Stomach (tissue), 9 donors: ENCODE results near the gene MAP3K12. TPM values are rescaled to one million over a fixed set of nuclear protein-coding genes. Genes with fewer than 3 reads are reported as not detected.

Experiments used
- DNase-seq, 2 donors: peaks; one replicate each; pipeline versions ENCODE4 v3.0.0 to v3.0.0-alpha.2; 2013 to 2019
- H3K27ac ChIP-seq, 5 donors: fragments of 200-600 bp in 4 of 5; sonication (generic) in 4 of 5; one replicate each; pipeline ENCODE4 v1.5.1; 2013 to 2019; ENCODE audit warnings: mild to moderate bottlenecking in 1 of 5, moderate library complexity in 1 of 5
- H3K27me3 ChIP-seq, 3 donors: fragments of 200-600 bp; sonication (generic); one replicate each; pipeline ENCODE4 v1.5.1; 2017 to 2019; ENCODE audit warnings: mixed run types in 1 of 3
- H3K36me3 ChIP-seq, 4 donors: fragments of 200-600 bp; sonication (generic); 1 replicate in 3 of 4; 2 replicates in 1 of 4; pipeline ENCODE4 v1.5.1; 2016 to 2019
- H3K4me1 ChIP-seq, 4 donors: fragments of 200-600 bp; sonication (generic); one replicate each; pipeline ENCODE4 v1.5.1; 2016 to 2019
- H3K4me3 ChIP-seq, 4 donors: fragments of 200-600 bp; sonication (generic) in 3 of 4; one replicate each; pipeline ENCODE4 v1.5.1; 2016 to 2019; ENCODE audit warnings: mild to moderate bottlenecking in 1 of 4
- H3K9me3 ChIP-seq, 4 donors: fragments of 200-600 bp; sonication (generic); one replicate each; pipeline ENCODE4 v1.5.1; 2016 to 2019
- CTCF ChIP-seq, 7 experiments: fragments of 450-650 bp in 4 of 7; fragments of 200-600 bp in 3 of 7; sonication (generic) in 3 of 7; IDR thresholded peaks; one replicate each; pipeline ENCODE4 v1.5.1; 2016 to 2019; ENCODE audit warnings: antibody characterized with exemption in 7 of 7, control low read depth in 2 of 7, mild to moderate bottlenecking in 1 of 7
- EP300 ChIP-seq: sonication (generic); formaldehyde crosslinking; IDR thresholded peaks from one replicate; pipeline ENCODE4 v1.6.1; 2017; ENCODE audit warnings: antibody characterized with exemption
- POLR2A ChIP-seq, 4 donors: fragments of 450-650 bp; IDR thresholded peaks; one replicate each; pipeline ENCODE4 v1.6.1; 2016; ENCODE audit warnings: antibody characterized with exemption in 4 of 4, control low read depth in 2 of 4, mild to moderate bottlenecking in 1 of 4, moderate library complexity in 1 of 4
- POLR2AphosphoS5 ChIP-seq, 3 donors: sonication (generic); formaldehyde crosslinking; IDR thresholded peaks; one replicate each; pipeline ENCODE4 v1.6.1; 2016; ENCODE audit warnings: antibody characterized with exemption in 3 of 3
- WGBS, 5 donors: extraction: QIAGEN DNeasy Blood & Tissue Kit in 3 of 5; methylation state at CpG; one replicate each; pipeline versions ENCODE4 v1.1.5 to v1.1.7; 2013 to 2018; 5-methylcytosine and 5-hydroxymethylcytosine counted together
- intact Hi-C: fragments of 100-400 bp; cut with DNase I; formaldehyde crosslinking; loops from one replicate; pipeline ENCODE4 v1.15.1; 2023; ENCODE audit warnings: low total_unique reads
- polyA plus RNA-seq, 3 donors: library from polyadenylated mRNA; stranded (reverse); fragments of 200-250 nt; gene quantifications; one replicate each; pipeline ENCODE4 v1.2.3, GENCODE V29; 2013
- total RNA-seq, 5 donors: library from RNA; depleted of rRNA; stranded (reverse); fragments of >200 nt; gene quantifications; one replicate each; pipeline versions ENCODE4 v1.1.0 to v1.2.3, GENCODE V29; 2014 to 2016
- donor health status: healthy with polysubstance abuse.
- donor health status: Bipolar disorder and iron deficiency.
- donor health status: healthy.

The MAP3K12 gene
- total and polyA plus RNA-seq, 8 donors: 5.4 to 279 (median 13.4) TPM

GRCh38 chr12:53486736-53487487 lies 12.3 kb downstream of the MAP3K12 start:
- Histone ChIP-seq H3K9me3 (no peaks in the 10 kb centered on the region), H3K27ac (peak overlapping the region in 1 of 5 donors; percentile 2), H3K4me1 (peaks cover 0 to 18% (median 16%) of the 10 kb centered on the region in 4 donors), H3K36me3 (peaks cover 13 to 63% (median 61%) of the 10 kb centered on the region in 4 donors), H3K4me3 (no peak overlapping the region), H3K27me3 (no peaks in the 10 kb centered on the region)
- DNase-seq: no peak
- TF ChIP-seq POLR2A (IDR thresholded peaks at IDR 0.05) (no peak), EP300 (no peak), CTCF (IDR thresholded peaks at IDR 0.05) (no peak), POLR2AphosphoS5 (IDR thresholded peaks at IDR 0.05) (no peak)
- 70 to 86% (median 77%) methylated on average over 16 to 17 of the region's 17 CpGs for WGBS, 5 donors
- intact Hi-C loops: no loop called here

- H3K27ac ChIP-seq: peak overlapping the region in 1 of 5 donors; percentile 2
- H3K4me1 ChIP-seq: peaks cover 0 to 23% (median 20%) of the 10 kb centered on the region in 4 donors
- intact Hi-C loops: no loop called here
- H3K4me3 ChIP-seq: no peak overlapping the region
- no peak for TF ChIP-seq POLR2AphosphoS5 (IDR thresholded peaks at IDR 0.05)
- no peak for TF ChIP-seq POLR2A (IDR thresholded peaks at IDR 0.05)
- TF ChIP-seq CTCF (IDR thresholded peaks at IDR 0.05): no peak
- no peak for TF ChIP-seq EP300
- H3K27me3 ChIP-seq: no peaks in the 10 kb centered on the region
- no peaks in the 10 kb centered on the region for H3K9me3 ChIP-seq
- H3K36me3 ChIP-seq: peaks cover 21 to 71% (median 69%) of the 10 kb centered on the region in 4 donors
- WGBS, 5 donors: 93 to 97% (median 93%) methylated on average over 10 of the region's 10 CpGs
- no peak for DNase-seq
These were observed 13.1 kb downstream of the MAP3K12 start for GRCh38 chr12:53485955-53486735.

- Histone ChIP-seq H3K36me3 (peaks cover 33 to 83% (median 81%) of the 10 kb centered on the region in 4 donors), H3K4me3 (no peak overlapping the region), H3K27ac (peak overlapping the region in 2 of 5 donors; percentile 14 to 22), H3K9me3 (no peaks in the 10 kb centered on the region), H3K27me3 (no peaks in the 10 kb centered on the region), H3K4me1 (peaks cover 0 to 34% (median 26%) of the 10 kb centered on the region in 4 donors)
- DNase-seq: no peak
- intact Hi-C loops: no loop called here
- TF ChIP-seq CTCF (IDR thresholded peaks at IDR 0.05): no peak
- peak in 1 of 3 donors; percentile 27 for TF ChIP-seq POLR2AphosphoS5 (IDR thresholded peaks at IDR 0.05)
- whole genome bisulfite sequencing, 5 donors: 82 to 86% (median 83%) methylated on average over 9 to 10 of the region's 10 CpGs
These were observed 14.3 kb downstream of the MAP3K12 start for GRCh38 chr12:53484686-53485575.

GRCh38 chr12:53483979-53484377 lies 15.3 kb downstream of the MAP3K12 start:
- TF ChIP-seq CTCF (IDR thresholded peaks at IDR 0.05) (no peak), EP300 (no peak), POLR2A (IDR thresholded peaks at IDR 0.05) (no peak), POLR2AphosphoS5 (IDR thresholded peaks at IDR 0.05) (peak in 1 of 3 donors; percentile 3)
- Histone ChIP-seq H3K9me3 (no peaks in the 10 kb centered on the region), H3K4me3 (no peak overlapping the region), H3K36me3 (peaks cover 41 to 92% (median 90%) of the 10 kb centered on the region in 4 donors), H3K27ac (peak overlapping the region in 2 of 5 donors; percentile 22 to 35), H3K27me3 (no peaks in the 10 kb centered on the region), H3K4me1 (peaks cover 0 to 40% (median 29%) of the 10 kb centered on the region in 4 donors)
- intact Hi-C loops: no loop called here
- 88 to 97% (median 91%) methylated on average over 4 of the region's 4 CpGs for WGBS, 5 donors
- no peak for DNase-seq
